T-helper 2 cell (primary cell): ENCODE results near the gene PEX16.

Experiments used
- DNase-seq, 5 experiments: peaks; one replicate each; pipeline versions ENCODE4 v3.0.0 to v3.0.0-alpha.2; 2012 to 2022

Gene PEX16

GRCh38 chr11:45897556-45897955 lies 20.1 kb downstream of the PEX16 start:
- DNase-seq = no peak

GRCh38 chr11:45896422-45896984 lies 21.2 kb downstream of the PEX16 start:
- DNase-seq = no peak

- no peak for DNase-seq
These were observed 22.0 kb downstream of the PEX16 start for GRCh38 chr11:45895553-45896259.

- DNase-seq = no peak
These were observed 23.0 kb downstream of the PEX16 start for GRCh38 chr11:45894555-45895247.

GRCh38 chr11:45892856-45893255 lies 24.8 kb downstream of the PEX16 start:
- DNase-seq = no peak

GRCh38 chr11:45890886-45891550 lies 26.7 kb downstream of the PEX16 start:
- DNase-seq = no peak

GRCh38 chr11:45889966-45890365 lies 27.7 kb downstream of the PEX16 start:
- no peak for DNase-seq

GRCh38 chr11:45889555-45889954 lies 28.1 kb downstream of the PEX16 start:
- DNase-seq = no peak

GRCh38 chr11:45887587-45887986 lies 30.1 kb downstream of the PEX16 start:
- DNase-seq = no peak

GRCh38 chr11:45886816-45887520 lies 30.7 kb downstream of the PEX16 start:
- no peak for DNase-seq

- no peak for DNase-seq
These were observed 31.6 kb downstream of the PEX16 start for GRCh38 chr11:45885921-45886721.

GRCh38 chr11:45885274-45885920 lies 32.3 kb downstream of the PEX16 start, which contains the start of gene MAPK8IP1:
TSS of gene MAPK8IP1 (plus strand) at chr11:45885651. CDS start at chr11:45885821, 170 bp downstream.
- DNase-seq = peak; percentile 30 to 58 (median 33)

GRCh38 chr11:45884596-45885185 lies 33.0 kb downstream of the PEX16 start:
- no peak for DNase-seq

- no peak for DNase-seq
These were observed 35.8 kb downstream of the PEX16 start for GRCh38 chr11:45881708-45882368.

GRCh38 chr11:45880772-45881570 lies 36.7 kb downstream of the PEX16 start:
- DNase-seq = no peak

GRCh38 chr11:45879803-45880686 lies 37.6 kb downstream of the PEX16 start:
- DNase-seq = no peak

- no peak for DNase-seq
These were observed 39.8 kb downstream of the PEX16 start for GRCh38 chr11:45877845-45878244.

- DNase-seq = no peak
These were observed 40.5 kb downstream of the PEX16 start for GRCh38 chr11:45877221-45877620.
